Neuronal stem cell (in vitro differentiated cells): ENCODE measurements around the gene MAPK1.
"Not testable (repeated sequence)": the region's sequence is repeated elsewhere in the genome, so short reads cannot be mapped to it uniquely, and the experiment has no call there.

ENCODE experiments used
- DNase-seq: peaks from one replicate; pipeline ENCODE4 v3.0.0-alpha.2; 2013; ENCODE audit warnings: low spot score
- H2AFZ ChIP-seq: one replicate; pipeline ENCODE4 v1.6.1; 2013; ENCODE audit warnings: mild to moderate bottlenecking, low read length, inconsistent platforms
- H2AK5ac ChIP-seq: 2 replicates; pipeline ENCODE4 v1.6.1; 2013; ENCODE audit warnings: low read depth, mild to moderate bottlenecking, inconsistent platforms, low read length, moderate library complexity, mixed read lengths
- H2BK120ac ChIP-seq: 2 replicates; pipeline ENCODE4 v1.6.1; 2013; ENCODE audit warnings: low read depth, mild to moderate bottlenecking, inconsistent platforms, low read length, moderate library complexity, mixed read lengths
- H2BK12ac ChIP-seq: one replicate; pipeline ENCODE4 v1.6.1; 2013; ENCODE audit warnings: low read length, inconsistent platforms
- H2BK15ac ChIP-seq: 2 replicates; pipeline ENCODE4 v1.6.1; 2013; ENCODE audit warnings: mild to moderate bottlenecking, low read length, inconsistent platforms, mixed read lengths
- H2BK5ac ChIP-seq: one replicate; pipeline ENCODE4 v1.6.1; 2013; ENCODE audit warnings: inconsistent platforms, mild to moderate bottlenecking, low read length, moderate library complexity
- H3K14ac ChIP-seq: one replicate; pipeline ENCODE4 v1.6.1; 2013; ENCODE audit warnings: low read length, inconsistent platforms
- H3K18ac ChIP-seq: 2 replicates; pipeline ENCODE4 v1.6.1; 2013; ENCODE audit warnings: low read length, inconsistent platforms
- H3K23ac ChIP-seq: 2 replicates; pipeline ENCODE4 v1.6.1; 2013; ENCODE audit warnings: low read depth, mild to moderate bottlenecking, mixed read lengths, low read length, inconsistent platforms; ENCODE audit not compliant: poor library complexity
- H3K27ac ChIP-seq: replicated peaks from 3 replicates; pipeline ENCODE4 v1.5.1; 2013; ENCODE audit warnings: low read length, inconsistent platforms
- H3K27me3 ChIP-seq, 3 experiments: 2 replicates each; pipeline ENCODE4 v1.6.1; 2013; ENCODE audit warnings: low read length in 3 of 3, mild to moderate bottlenecking in 2 of 3, inconsistent platforms in 1 of 3, low read depth in 1 of 3, mixed read lengths in 1 of 3, moderate library complexity in 1 of 3; ENCODE audit not compliant: control insufficient read depth in 3 of 3, insufficient read depth in 3 of 3
- H3K36me3 ChIP-seq, 2 donors: replicated peaks in 1 of 2; 2 replicates each; pipeline ENCODE4 v1.6.1; 2013; ENCODE audit warnings: low read length in 2 of 2; ENCODE audit not compliant: control insufficient read depth in 2 of 2, insufficient read depth in 2 of 2
- H3K4ac ChIP-seq: 2 replicates; pipeline ENCODE4 v1.6.1; 2013; ENCODE audit warnings: inconsistent platforms, mild to moderate bottlenecking, low read length, moderate library complexity
- H3K4me1 ChIP-seq, 2 donors: 1 replicate in 1 of 2; 2 replicates in 1 of 2; pipeline ENCODE4 v1.6.1; 2013; ENCODE audit warnings: low read length in 2 of 2, low read depth in 1 of 2; ENCODE audit not compliant: control insufficient read depth in 2 of 2, insufficient read depth in 1 of 2
- H3K4me2 ChIP-seq: one replicate; pipeline ENCODE4 v1.6.1; 2013; ENCODE audit warnings: mild to moderate bottlenecking, low read length, inconsistent platforms; ENCODE audit not compliant: insufficient read depth, poor library complexity, severe bottlenecking
- H3K4me3 ChIP-seq, 2 donors: 2 replicates each; pipeline ENCODE4 v1.5.1; 2013; ENCODE audit warnings: low read length in 2 of 2, mild to moderate bottlenecking in 2 of 2, inconsistent platforms in 1 of 2, moderate library complexity in 1 of 2
- H3K79me1 ChIP-seq: one replicate; pipeline ENCODE4 v1.6.1; 2013; ENCODE audit warnings: low read depth, mild to moderate bottlenecking, inconsistent platforms, low read length, moderate library complexity
- H3K9ac ChIP-seq: one replicate; pipeline ENCODE4 v1.6.1; 2013; ENCODE audit warnings: mild to moderate bottlenecking, low read depth, low read length, inconsistent platforms; ENCODE audit not compliant: poor library complexity
- H3K9me3 ChIP-seq, 2 donors: replicated peaks in 1 of 2; 2 replicates each; pipeline versions ENCODE3 to v1.6.1; 2013; ENCODE audit warnings: low read length in 2 of 2, mild to moderate bottlenecking in 2 of 2, inconsistent platforms in 1 of 2, low read depth in 1 of 2, mixed read lengths in 1 of 2, moderate library complexity in 1 of 2; ENCODE audit not compliant: control insufficient read depth in 2 of 2, insufficient read depth in 1 of 2
- H4K8ac ChIP-seq: one replicate; pipeline ENCODE4 v1.6.1; 2013; ENCODE audit warnings: low read depth, mild to moderate bottlenecking, inconsistent platforms, low read length, moderate library complexity
- H4K91ac ChIP-seq: one replicate; pipeline ENCODE4 v1.6.1; 2013; ENCODE audit warnings: low read length, low read depth, mild to moderate bottlenecking, inconsistent platforms; ENCODE audit not compliant: poor library complexity
- WGBS, 2 donors: extraction: QIAGEN DNeasy Blood & Tissue Kit; methylation state at CpG; one replicate each; pipeline ENCODE4 v1.1.7; 2013; ENCODE audit warnings: missing lambda C conversion rate in 2 of 2, mixed read lengths in 1 of 2; ENCODE audit not compliant: insufficient read length in 2 of 2, insufficient replicate concordance in 1 of 2; ENCODE audit errors: extremely low coverage in 2 of 2; 5-methylcytosine and 5-hydroxymethylcytosine counted together

Gene MAPK1

DNA sequence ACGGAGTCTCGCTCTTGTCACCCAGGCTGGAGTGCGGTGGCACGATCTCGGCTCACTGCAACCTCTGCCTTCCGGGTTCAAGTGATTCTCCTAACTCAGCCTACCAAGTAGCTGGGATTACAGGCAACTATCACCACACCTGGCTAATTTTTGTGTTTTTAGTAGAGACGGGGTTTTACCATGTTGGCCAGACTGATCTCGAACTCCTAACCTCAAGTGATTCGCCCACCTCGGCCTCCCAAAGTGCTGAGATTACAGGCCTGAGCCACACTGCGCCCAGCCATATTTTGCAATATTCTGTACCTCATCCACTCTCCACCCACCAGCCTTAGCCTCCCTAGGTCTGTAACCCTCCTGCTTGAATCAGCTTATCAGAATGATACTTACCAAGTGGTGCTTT lies 37.8 kb upstream of the MAPK1 start:
- H3K18ac ChIP-seq, H3K36me3 ChIP-seq, H3K4me2 ChIP-seq, H2AFZ ChIP-seq, H3K27me3 ChIP-seq, H2BK5ac ChIP-seq, H4K91ac ChIP-seq, H3K14ac ChIP-seq, H3K4ac ChIP-seq, H3K9me3 ChIP-seq, H3K9ac ChIP-seq, H2AK5ac ChIP-seq, H2BK15ac ChIP-seq, DNase-seq, H3K23ac ChIP-seq, H3K4me1 ChIP-seq, H3K27ac ChIP-seq, H4K8ac ChIP-seq, H3K79me1 ChIP-seq, H2BK120ac ChIP-seq, H3K4me3 ChIP-seq: not testable (repeated sequence)
- no CpG with 5 or more reads among the region's 11 CpGs for WGBS, 2 donors
- H2BK12ac ChIP-seq: peak overlapping the region; percentile 22

DNA sequence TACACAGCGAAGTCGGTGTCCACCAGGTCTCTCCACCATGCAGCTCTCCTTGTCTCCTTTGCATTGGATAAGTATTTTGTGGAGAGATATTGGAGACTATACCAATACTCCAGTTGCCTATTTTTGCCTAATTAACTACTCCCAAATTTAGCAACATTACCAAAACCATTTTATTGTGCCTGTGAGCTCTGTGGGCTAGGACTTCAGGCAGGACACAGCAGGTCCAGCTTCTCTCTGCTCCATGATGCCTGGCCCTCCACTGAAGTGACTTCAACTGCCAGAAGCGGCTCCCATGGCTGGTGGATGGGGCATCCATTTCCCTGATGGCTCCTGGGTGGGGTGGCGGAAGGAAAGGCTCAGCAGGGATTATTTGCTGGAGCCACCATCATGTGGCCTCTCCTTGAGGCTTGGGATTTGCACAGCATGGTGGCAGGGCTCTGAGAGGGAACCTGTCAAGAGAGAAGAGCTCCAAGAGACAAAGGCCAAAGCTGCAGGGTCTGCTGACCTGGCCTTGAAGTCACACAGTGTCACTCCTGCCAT lies 36.9 kb upstream of the MAPK1 start:
- H3K27ac ChIP-seq: no peak overlapping the region
- no peak overlapping the region for H3K18ac ChIP-seq
- no peaks in the 10 kb centered on the region for H3K27me3 ChIP-seq
- no peak overlapping the region for H2AK5ac ChIP-seq
- no peaks in the 10 kb centered on the region for H3K36me3 ChIP-seq
- no peak overlapping the region for H4K8ac ChIP-seq
- no CpG with 5 or more reads among the region's 4 CpGs for WGBS, 2 donors
- peaks cover 0 to 2% of the 10 kb centered on the region in 2 donors for H3K4me1 ChIP-seq
- DNase-seq: no peak
- H2BK15ac ChIP-seq: no peak overlapping the region
- H3K79me1 ChIP-seq: peaks cover 2% of the 10 kb centered on the region
- no peak overlapping the region for H3K4ac ChIP-seq
- no peak overlapping the region for H3K4me2 ChIP-seq
- no peaks in the 10 kb centered on the region for H3K9me3 ChIP-seq
- no peak overlapping the region for H3K9ac ChIP-seq
- H2BK5ac ChIP-seq: no peak overlapping the region
- H2AFZ ChIP-seq: no peak overlapping the region
- H2BK12ac ChIP-seq: no peak overlapping the region
- no peak overlapping the region for H4K91ac ChIP-seq
- H3K4me3 ChIP-seq: no peak overlapping the region
- peak overlapping the region; percentile 96 for H3K23ac ChIP-seq
- peak overlapping the region; percentile 71 for H3K14ac ChIP-seq
- no peak overlapping the region for H2BK120ac ChIP-seq

DNA sequence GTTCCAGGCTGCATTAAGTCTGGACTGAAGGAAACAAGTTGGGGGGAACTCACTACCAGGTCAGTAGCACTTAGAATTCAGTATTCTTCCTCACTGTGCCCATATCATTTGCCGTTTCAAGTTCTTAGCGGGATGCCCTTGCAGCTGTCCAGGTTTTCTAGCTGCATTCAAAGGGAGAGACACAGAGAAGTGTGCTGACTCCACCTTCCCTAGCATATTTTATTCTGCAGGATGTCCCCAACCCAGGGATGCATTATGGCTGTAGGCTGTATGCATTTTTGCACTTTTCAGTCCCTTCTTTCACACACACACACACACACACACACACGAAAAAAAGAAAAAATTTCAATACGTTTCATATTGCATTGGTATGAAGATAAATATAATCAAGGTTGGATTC lies 35.8 kb upstream of the MAPK1 start:
- H2AFZ ChIP-seq: no peak overlapping the region
- no peak overlapping the region for H4K8ac ChIP-seq
- no peak overlapping the region for H2BK15ac ChIP-seq
- no peak overlapping the region for H2BK120ac ChIP-seq
- no peak overlapping the region for H2BK5ac ChIP-seq
- WGBS, 2 donors: no CpG with 5 or more reads among the region's 4 CpGs
- H2BK12ac ChIP-seq: no peak overlapping the region
- H3K4me1 ChIP-seq: peaks cover 0 to 2% of the 10 kb centered on the region in 2 donors
- no peak overlapping the region for H3K14ac ChIP-seq
- H3K18ac ChIP-seq: no peak overlapping the region
- no peaks in the 10 kb centered on the region for H3K36me3 ChIP-seq
- no peaks in the 10 kb centered on the region for H3K9me3 ChIP-seq
- no peak overlapping the region for H3K4me2 ChIP-seq
- H3K9ac ChIP-seq: no peak overlapping the region
- H3K27me3 ChIP-seq: no peaks in the 10 kb centered on the region
- no peak overlapping the region for H3K27ac ChIP-seq
- no peak overlapping the region for H4K91ac ChIP-seq
- no peak overlapping the region for H3K4me3 ChIP-seq
- DNase-seq: no peak
- no peak overlapping the region for H2AK5ac ChIP-seq
- no peak overlapping the region for H3K4ac ChIP-seq
- H3K23ac ChIP-seq: no peak overlapping the region
- peaks cover 2% of the 10 kb centered on the region for H3K79me1 ChIP-seq

DNA sequence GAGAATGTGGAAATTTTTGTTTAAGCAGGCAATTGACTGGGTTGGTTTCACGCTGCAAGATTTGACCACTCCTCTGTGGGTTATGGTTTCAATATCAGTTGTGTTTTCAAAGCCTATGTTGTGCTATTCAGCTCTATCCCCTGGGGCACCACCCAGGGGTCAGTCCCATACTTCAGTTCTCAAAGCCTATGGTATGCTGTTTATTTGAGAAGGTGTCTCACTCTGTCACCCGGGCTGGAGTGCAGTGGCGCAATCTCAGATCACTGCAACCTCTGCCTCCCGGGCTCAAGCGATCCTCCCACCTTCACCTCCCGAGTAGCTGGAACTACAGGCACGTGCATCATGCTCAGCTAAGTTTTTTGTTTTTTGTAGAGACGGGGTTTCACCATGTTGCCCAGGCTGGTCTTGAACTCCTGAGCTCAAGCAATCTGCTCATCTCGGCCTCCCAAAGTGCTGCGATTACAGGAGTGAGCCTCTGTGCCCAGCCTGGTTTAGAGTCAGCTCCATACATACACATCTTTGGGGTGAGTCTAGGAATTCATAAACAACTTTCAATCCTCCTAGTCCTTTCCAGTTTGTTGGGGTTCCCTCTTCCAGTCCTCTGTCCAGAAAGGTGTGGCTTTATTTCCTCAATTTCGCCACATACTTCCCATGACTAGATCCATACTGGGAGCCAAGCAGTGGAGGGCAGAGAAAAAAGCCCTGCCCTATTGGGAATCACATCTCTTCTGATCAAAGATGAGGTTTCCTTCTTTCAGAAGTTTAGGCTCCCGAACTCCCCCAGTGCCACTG lies 35.0 kb upstream of the MAPK1 start:
- H2AFZ ChIP-seq: no peak overlapping the region
- no peak overlapping the region for H2BK12ac ChIP-seq
- no peaks in the 10 kb centered on the region for H3K27me3 ChIP-seq
- no peak for DNase-seq
- no peak overlapping the region for H3K9ac ChIP-seq
- H3K4me2 ChIP-seq: no peak overlapping the region
- no peak overlapping the region for H2BK15ac ChIP-seq
- no peak overlapping the region for H3K18ac ChIP-seq
- H3K9me3 ChIP-seq: no peaks in the 10 kb centered on the region
- H2BK5ac ChIP-seq: no peak overlapping the region
- no peak overlapping the region for H4K91ac ChIP-seq
- peaks cover 2% of the 10 kb centered on the region for H3K79me1 ChIP-seq
- no peak overlapping the region for H4K8ac ChIP-seq
- H3K36me3 ChIP-seq: no peaks in the 10 kb centered on the region
- H2BK120ac ChIP-seq: no peak overlapping the region
- no peak overlapping the region for H3K4me3 ChIP-seq
- H3K4me1 ChIP-seq: peaks cover 0 to 2% of the 10 kb centered on the region in 2 donors
- WGBS, 2 donors: no CpG with 5 or more reads among the region's 12 CpGs
- H3K4ac ChIP-seq: no peak overlapping the region
- no peak overlapping the region for H3K23ac ChIP-seq
- H3K27ac ChIP-seq: no peak overlapping the region
- no peak overlapping the region for H2AK5ac ChIP-seq
- H3K14ac ChIP-seq: no peak overlapping the region
